Measurements from ENCODE around the gene MAOA. TPM values are rescaled to one million over a fixed set of nuclear protein-coding genes. Genes with fewer than 3 reads are reported as not detected.

MAOA gene
- total RNA-seq, 1 donor from 2014 or later: 102 TPM

GRCh38 chrX:43731086-43731485 is 75.0 kb downstream of the MAOA start:
- Histone ChIP-seq H3K27me3 (no peaks in the 10 kb centered on the region), H3K27ac (no peak overlapping the region), H3K36me3 (peaks cover 0 to 6% of the 10 kb centered on the region in 2 donors), H3K4me3 (no peak overlapping the region), H3K9me3 (no peaks in the 10 kb centered on the region), H3K4me1 (no peaks in the 10 kb centered on the region)
- TF ChIP-seq POLR2AphosphoS5 (IDR thresholded peaks at IDR 0.05; ENCODE audit: insufficient read depth in 1 of 2, low read depth in 1 of 2) (no peak), POLR2A (IDR thresholded peaks at IDR 0.05) (no peak), CTCF (IDR thresholded peaks at IDR 0.05) (no peak)
- DNase-seq (ENCODE audit: extremely low spot score in 2 of 2): no peak
- intact Hi-C loops (cut with DNase I): no loop called here

- intact Hi-C loops (cut with DNase I): no loop called here
- H3K27me3 ChIP-seq: no peaks in the 10 kb centered on the region
- no peak overlapping the region for H3K4me3 ChIP-seq
- H3K9me3 ChIP-seq: no peaks in the 10 kb centered on the region
- no peak for TF ChIP-seq CTCF (IDR thresholded peaks at IDR 0.05)
- TF ChIP-seq POLR2AphosphoS5 (IDR thresholded peaks at IDR 0.05; ENCODE audit: insufficient read depth in 1 of 2, low read depth in 1 of 2): no peak
- no peak for TF ChIP-seq POLR2A (IDR thresholded peaks at IDR 0.05)
- H3K27ac ChIP-seq: no peak overlapping the region
- H3K36me3 ChIP-seq: peaks cover 0 to 6% of the 10 kb centered on the region in 2 donors
- H3K4me1 ChIP-seq: no peaks in the 10 kb centered on the region
- DNase-seq (ENCODE audit: extremely low spot score in 2 of 2): no peak
Measured at GRCh38 chrX:43733699-43734098, 77.6 kb downstream of the MAOA start.

DNA sequence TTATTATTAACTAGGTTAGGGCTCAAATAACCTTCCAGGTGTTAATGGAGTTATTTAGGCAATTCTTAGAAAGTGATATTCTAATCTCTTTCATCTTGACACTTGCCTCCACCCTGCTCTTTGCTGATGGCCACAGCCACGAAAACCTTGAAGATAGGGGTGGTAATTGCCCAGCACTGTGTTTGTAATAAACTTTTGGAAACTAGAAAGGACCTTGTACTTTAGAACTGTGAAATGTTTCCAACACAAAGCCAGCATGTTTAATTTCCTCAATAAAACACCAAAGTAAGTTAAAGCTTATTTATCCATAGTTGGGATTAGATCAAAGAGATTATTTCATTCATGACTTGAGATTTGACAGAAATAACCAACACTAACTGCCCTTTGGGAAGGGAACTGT is 78.3 kb downstream of the MAOA start:
- DNase-seq (ENCODE audit: extremely low spot score in 2 of 2): no peak
- peaks cover 0 to 6% of the 10 kb centered on the region in 2 donors for H3K36me3 ChIP-seq
- TF ChIP-seq POLR2A (IDR thresholded peaks at IDR 0.05) (no peak), POLR2AphosphoS5 (IDR thresholded peaks at IDR 0.05; ENCODE audit: insufficient read depth in 1 of 2, low read depth in 1 of 2) (no peak), CTCF (IDR thresholded peaks at IDR 0.05) (no peak)

DNA sequence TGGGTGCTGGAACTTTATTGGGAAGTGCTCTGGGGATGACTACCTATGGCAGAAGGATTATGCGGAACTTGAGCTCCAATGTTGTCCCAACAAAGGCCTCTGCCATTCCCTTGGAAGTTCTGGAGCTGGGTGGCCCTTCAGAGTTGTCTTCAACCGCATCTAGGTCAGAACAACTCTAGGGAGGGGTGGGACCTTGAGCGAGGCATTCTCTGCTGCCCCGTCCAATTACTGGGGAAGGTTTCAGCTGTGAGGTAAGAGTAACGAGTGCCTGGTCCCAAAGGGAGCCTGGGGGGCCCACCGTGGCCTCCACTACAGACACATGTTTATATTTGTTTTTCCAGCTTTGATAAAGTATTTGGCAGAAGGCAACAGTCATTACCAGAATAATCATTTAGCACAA is 79.4 kb downstream of the MAOA start:
- TF ChIP-seq POLR2A (IDR thresholded peaks at IDR 0.05) (no peak), CTCF (IDR thresholded peaks at IDR 0.05) (no peak)
- Histone ChIP-seq H3K36me3 (peaks cover 0 to 6% of the 10 kb centered on the region in 2 donors), H3K9me3 (no peaks in the 10 kb centered on the region), H3K4me3 (no peak overlapping the region), H3K27ac (no peak overlapping the region), H3K27me3 (no peaks in the 10 kb centered on the region), H3K4me1 (no peaks in the 10 kb centered on the region)
- no peak for DNase-seq (ENCODE audit: extremely low spot score in 2 of 2)
- intact Hi-C loops (cut with DNase I): no loop called here

More for the DNA sequence above, 78.3 kb downstream of the MAOA start:
- H3K27me3 ChIP-seq: no peaks in the 10 kb centered on the region
- H3K4me3 ChIP-seq: no peak overlapping the region
- no peaks in the 10 kb centered on the region for H3K9me3 ChIP-seq
- no peaks in the 10 kb centered on the region for H3K4me1 ChIP-seq
- no peak overlapping the region for H3K27ac ChIP-seq
- intact Hi-C loops (cut with DNase I): no loop called here

- Histone ChIP-seq H3K4me3 (no peak overlapping the region), H3K27me3 (no peaks in the 10 kb centered on the region), H3K36me3 (peaks cover 0 to 6% of the 10 kb centered on the region in 2 donors), H3K9me3 (no peaks in the 10 kb centered on the region), H3K4me1 (no peaks in the 10 kb centered on the region), H3K27ac (no peak overlapping the region)
- intact Hi-C loops (cut with DNase I): no loop called here
- no peak for TF ChIP-seq POLR2A (IDR thresholded peaks at IDR 0.05)
- DNase-seq (ENCODE audit: extremely low spot score in 2 of 2): no peak
Measured at GRCh38 chrX:43735957-43736356, 79.9 kb downstream of the MAOA start.
